H9 (cell line): ENCODE measurements around the gene PNMA8C. TPM values are rescaled to one million over a fixed set of nuclear protein-coding genes. Genes with fewer than 3 reads are reported as not detected.

Experiments used
- DNase-seq: peaks from one replicate; pipeline ENCODE4 v3.0.0-alpha.2; 2017
- H2AFZ ChIP-seq: one replicate; pipeline ENCODE4 v1.6.1; 2013; ENCODE audit warnings: mild to moderate bottlenecking, low read length, control low read depth, moderate library complexity
- H2AK5ac ChIP-seq: 2 replicates; pipeline ENCODE4 v1.6.1; 2013; ENCODE audit warnings: low read length, control low read depth, mixed read lengths; ENCODE audit not compliant: insufficient read length
- H2BK120ac ChIP-seq: one replicate; pipeline ENCODE4 v1.6.1; 2013; ENCODE audit warnings: low read depth, mild to moderate bottlenecking, low read length, control low read depth, inconsistent platforms; ENCODE audit not compliant: poor library complexity, severe bottlenecking
- H2BK12ac ChIP-seq: 2 replicates; pipeline ENCODE4 v1.6.1; 2013; ENCODE audit warnings: low read length, control low read depth, mixed read lengths, low read depth; ENCODE audit not compliant: insufficient read length
- H2BK15ac ChIP-seq: 2 replicates; pipeline ENCODE4 v1.6.1; 2013; ENCODE audit warnings: low read depth, low read length, control low read depth
- H2BK20ac ChIP-seq: one replicate; pipeline ENCODE4 v1.6.1; 2013; ENCODE audit warnings: low read depth, mild to moderate bottlenecking, low read length, control low read depth, inconsistent platforms; ENCODE audit not compliant: poor library complexity, severe bottlenecking
- H2BK5ac ChIP-seq: 2 replicates; pipeline ENCODE4 v1.6.1; 2013; ENCODE audit warnings: low read length, control low read depth, mixed read lengths; ENCODE audit not compliant: insufficient read length
- H3K14ac ChIP-seq: 2 replicates; pipeline ENCODE4 v1.6.1; 2013; ENCODE audit warnings: low read length, control low read depth; ENCODE audit not compliant: insufficient read depth
- H3K18ac ChIP-seq: 2 replicates; pipeline ENCODE4 v1.6.1; 2013; ENCODE audit warnings: low read depth, mild to moderate bottlenecking, mixed read lengths, low read length, control low read depth; ENCODE audit not compliant: insufficient read length
- H3K23ac ChIP-seq: 2 replicates; pipeline ENCODE4 v1.6.1; 2013; ENCODE audit warnings: low read length, control low read depth, mixed read lengths, low read depth; ENCODE audit not compliant: insufficient read length
- H3K23me2 ChIP-seq: 2 replicates; pipeline ENCODE4 v1.6.1; 2013; ENCODE audit warnings: low read depth, mild to moderate bottlenecking, mixed read lengths, low read length, control low read depth; ENCODE audit not compliant: insufficient read length, poor library complexity, severe bottlenecking
- H3K27ac ChIP-seq: 2 replicates; pipeline ENCODE4 v1.5.1; 2013; ENCODE audit warnings: low read length, control low read depth, mixed read lengths, low read depth; ENCODE audit not compliant: insufficient read length
- H3K27me3 ChIP-seq: 2 replicates; pipeline ENCODE4 v1.6.1; 2013; ENCODE audit warnings: low read length, control low read depth, inconsistent platforms; ENCODE audit not compliant: insufficient read depth
- H3K4ac ChIP-seq: 2 replicates; pipeline ENCODE4 v1.6.1; 2013; ENCODE audit warnings: low read depth, mild to moderate bottlenecking, control low read depth, inconsistent platforms, low read length, moderate library complexity
- H3K4me1 ChIP-seq: 2 replicates; pipeline ENCODE4 v1.6.1; 2013; ENCODE audit warnings: low read length, control low read depth, inconsistent platforms; ENCODE audit not compliant: insufficient read depth
- H3K4me2 ChIP-seq: 2 replicates; pipeline ENCODE4 v1.6.1; 2013; ENCODE audit warnings: low read length, control low read depth, mixed read lengths; ENCODE audit not compliant: insufficient read length, insufficient read depth
- H3K56ac ChIP-seq: 2 replicates; pipeline ENCODE4 v1.6.1; 2013; ENCODE audit warnings: low read depth, mild to moderate bottlenecking, mixed read lengths, low read length, control low read depth; ENCODE audit not compliant: insufficient read length
- H3K79me1 ChIP-seq: 2 replicates; pipeline ENCODE4 v1.6.1; 2013; ENCODE audit warnings: low read depth, mild to moderate bottlenecking, moderate library complexity, low read length, control low read depth, inconsistent platforms; ENCODE audit not compliant: insufficient read depth, poor library complexity, severe bottlenecking
- H3K79me2 ChIP-seq: 2 replicates; pipeline ENCODE4 v1.6.1; 2013; ENCODE audit warnings: low read length, control low read depth, inconsistent platforms; ENCODE audit not compliant: insufficient read depth
- H3K9ac ChIP-seq: 2 replicates; pipeline ENCODE4 v1.6.1; 2013; ENCODE audit warnings: low read length, control low read depth, mixed read lengths; ENCODE audit not compliant: insufficient read length; ENCODE audit errors: extremely low read depth
- H3K9me3 ChIP-seq: one replicate; pipeline ENCODE4 v1.6.1; 2013; ENCODE audit warnings: low read depth, low read length, inconsistent platforms; ENCODE audit not compliant: control insufficient read depth
- H3T11ph ChIP-seq: one replicate; pipeline ENCODE4 v1.6.1; 2013; ENCODE audit warnings: mild to moderate bottlenecking, low read length, control low read depth, inconsistent platforms
- H4K20me1 ChIP-seq: one replicate; pipeline ENCODE4 v1.6.1; 2013; ENCODE audit not compliant: control insufficient read depth, insufficient read length, insufficient read depth
- H4K5ac ChIP-seq: 2 replicates; pipeline ENCODE4 v1.6.1; 2013; ENCODE audit warnings: low read depth, mild to moderate bottlenecking, mixed read lengths, low read length, control low read depth; ENCODE audit not compliant: insufficient read length
- H4K8ac ChIP-seq: replicated peaks from 2 replicates; pipeline ENCODE4 v1.6.1; 2013; ENCODE audit warnings: low read length, control low read depth, mixed read lengths, low read depth; ENCODE audit not compliant: insufficient read length
- H4K91ac ChIP-seq: 2 replicates; pipeline ENCODE4 v1.6.1; 2013; ENCODE audit warnings: low read depth, mild to moderate bottlenecking, moderate library complexity, mixed read lengths, low read length, control low read depth; ENCODE audit not compliant: insufficient read length
- H3K27ac Mint-ChIP-seq, 3 experiments: 2 replicates in 2 of 3; 3 replicates in 1 of 3; pipeline ENCODE4 v1.8.0; 2020 to 2021; ENCODE audit warnings: mixed read lengths in 3 of 3, mild to moderate bottlenecking in 1 of 3, moderate library complexity in 1 of 3
- H3K27me3 Mint-ChIP-seq: 2 replicates; pipeline ENCODE4 v1.8.0; 2021; ENCODE audit warnings: low read depth, mild to moderate bottlenecking, moderate library complexity, mixed read lengths
- H3K36me3 Mint-ChIP-seq, 3 experiments: 2 replicates in 2 of 3; 3 replicates in 1 of 3; pipeline ENCODE4 v1.8.0; 2020 to 2021; ENCODE audit warnings: low read depth in 3 of 3, mixed read lengths in 3 of 3; ENCODE audit not compliant: insufficient read depth in 1 of 3
- H3K4me1 Mint-ChIP-seq, 2 experiments: 2 replicates each; pipeline ENCODE4 v1.8.0; 2020; ENCODE audit warnings: mixed read lengths in 2 of 2
- H3K4me3 Mint-ChIP-seq, 2 experiments: 2 replicates in 1 of 2; 3 replicates in 1 of 2; pipeline ENCODE4 v1.8.0; 2020 to 2021; ENCODE audit warnings: mild to moderate bottlenecking in 2 of 2, mixed read lengths in 2 of 2, moderate library complexity in 1 of 2
- H3K9me3 Mint-ChIP-seq, 2 experiments: 2 replicates in 1 of 2; 3 replicates in 1 of 2; pipeline ENCODE4 v1.8.0; 2020; ENCODE audit warnings: mild to moderate bottlenecking in 2 of 2, mixed read lengths in 2 of 2, moderate library complexity in 1 of 2
- WGBS: extraction: QIAGEN DNeasy Blood & Tissue Kit; methylation state at CpG from one replicate; pipeline ENCODE4 v1.1.7; 2013; ENCODE audit warnings: missing lambda C conversion rate, low lambda C conversion rate, mixed read lengths; ENCODE audit not compliant: insufficient read length; ENCODE audit errors: extremely low coverage; 5-methylcytosine and 5-hydroxymethylcytosine counted together
- total RNA-seq: library from RNA; stranded (reverse); gene quantifications from 2 replicates; pipeline ENCODE4 v1.2.1, GENCODE V29; 2021
- TF ChIP-seq, protein P1 (sequence below): fragments of 200-600 bp; sonication (generic); conservative IDR thresholded peaks from 3 replicates; pipeline ENCODE4 v1.8.0; 2021; ENCODE audit warnings: antibody characterized with exemption, mild to moderate bottlenecking

Gene PNMA8C
- total RNA-seq, 1 experiment from 2014 or later = 1.8 TPM

DNA sequence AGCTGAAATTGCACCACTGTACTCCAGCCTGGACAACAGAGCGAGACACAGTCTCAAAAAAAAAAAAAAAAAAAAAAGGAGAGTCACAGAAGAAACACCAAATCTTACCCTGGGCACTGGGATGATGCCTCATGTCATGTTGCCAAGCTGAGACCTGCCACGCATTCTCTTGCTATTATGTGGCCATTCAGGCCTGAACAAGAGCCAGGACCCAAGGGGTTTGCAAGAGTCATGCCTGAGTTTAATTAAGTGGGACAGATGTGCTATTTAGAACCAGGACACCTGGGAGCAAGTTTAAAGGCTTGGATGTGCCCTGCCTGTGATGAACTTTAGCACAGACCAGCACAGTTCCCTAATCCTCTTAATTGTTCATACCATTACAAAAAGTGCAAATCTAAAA is 32.8 kb upstream of the PNMA8C start:
- Histone ChIP-seq H3K23ac (no peak overlapping the region), H3K27me3 (no peaks in the 10 kb centered on the region), H3K18ac (no peak overlapping the region), H3K14ac (no peak overlapping the region), H4K20me1 (no peaks in the 10 kb centered on the region), H3K27ac (no peak overlapping the region), H2AFZ (no peak overlapping the region), H3K9me3 (no peaks in the 10 kb centered on the region), H3K4me2 (no peak overlapping the region), H3K56ac (no peak overlapping the region), H2BK120ac (no peak overlapping the region), H3T11ph (no peak overlapping the region), H2BK15ac (no peak overlapping the region), H3K79me1 (no peaks in the 10 kb centered on the region), H3K4me1 (no peaks in the 10 kb centered on the region), H3K4ac (no peak overlapping the region), H3K9ac (no peak overlapping the region), H2BK20ac (no peak overlapping the region), H4K5ac (no peak overlapping the region), H3K79me2 (no peaks in the 10 kb centered on the region), H2BK5ac (no peak overlapping the region), H3K23me2 (no peaks in the 10 kb centered on the region), H4K8ac (no peak overlapping the region), H2BK12ac (no peak overlapping the region), H2AK5ac (no peak overlapping the region), H4K91ac (no peak overlapping the region)
- DNase-seq = no peak
- no peak overlapping the region for H3K27ac Mint-ChIP-seq
- no peaks in the 10 kb centered on the region for H3K27me3 Mint-ChIP-seq
- no CpG with 5 or more reads among the region's 2 CpGs for WGBS
- H3K4me1 Mint-ChIP-seq = peaks cover 0 to 4% of the 10 kb centered on the region in 2 experiments; a peak in 1 of 4 replicates
- H3K4me3 Mint-ChIP-seq = no peak overlapping the region
- H3K9me3 Mint-ChIP-seq = no peaks in the 10 kb centered on the region
- peaks cover 0 to 12% (median 7%) of the 10 kb centered on the region in 3 experiments; a peak in 5 of 7 replicates for H3K36me3 Mint-ChIP-seq
- TF ChIP-seq, protein P1, sequence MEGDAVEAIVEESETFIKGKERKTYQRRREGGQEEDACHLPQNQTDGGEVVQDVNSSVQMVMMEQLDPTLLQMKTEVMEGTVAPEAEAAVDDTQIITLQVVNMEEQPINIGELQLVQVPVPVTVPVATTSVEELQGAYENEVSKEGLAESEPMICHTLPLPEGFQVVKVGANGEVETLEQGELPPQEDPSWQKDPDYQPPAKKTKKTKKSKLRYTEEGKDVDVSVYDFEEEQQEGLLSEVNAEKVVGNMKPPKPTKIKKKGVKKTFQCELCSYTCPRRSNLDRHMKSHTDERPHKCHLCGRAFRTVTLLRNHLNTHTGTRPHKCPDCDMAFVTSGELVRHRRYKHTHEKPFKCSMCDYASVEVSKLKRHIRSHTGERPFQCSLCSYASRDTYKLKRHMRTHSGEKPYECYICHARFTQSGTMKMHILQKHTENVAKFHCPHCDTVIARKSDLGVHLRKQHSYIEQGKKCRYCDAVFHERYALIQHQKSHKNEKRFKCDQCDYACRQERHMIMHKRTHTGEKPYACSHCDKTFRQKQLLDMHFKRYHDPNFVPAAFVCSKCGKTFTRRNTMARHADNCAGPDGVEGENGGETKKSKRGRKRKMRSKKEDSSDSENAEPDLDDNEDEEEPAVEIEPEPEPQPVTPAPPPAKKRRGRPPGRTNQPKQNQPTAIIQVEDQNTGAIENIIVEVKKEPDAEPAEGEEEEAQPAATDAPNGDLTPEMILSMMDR = no peak
